Islet precursor cell (in vitro differentiated cells): ENCODE measurements around the gene KRTAP12-1.
"Not testable (repeated sequence)": the region's sequence is repeated elsewhere in the genome, so short reads cannot be mapped to it uniquely, and the experiment has no call there.

ENCODE experiments used
- DNase-seq: peaks from one replicate; pipeline ENCODE4 v3.0.0-alpha.2; 2018

KRTAP12-1 gene

DNA sequence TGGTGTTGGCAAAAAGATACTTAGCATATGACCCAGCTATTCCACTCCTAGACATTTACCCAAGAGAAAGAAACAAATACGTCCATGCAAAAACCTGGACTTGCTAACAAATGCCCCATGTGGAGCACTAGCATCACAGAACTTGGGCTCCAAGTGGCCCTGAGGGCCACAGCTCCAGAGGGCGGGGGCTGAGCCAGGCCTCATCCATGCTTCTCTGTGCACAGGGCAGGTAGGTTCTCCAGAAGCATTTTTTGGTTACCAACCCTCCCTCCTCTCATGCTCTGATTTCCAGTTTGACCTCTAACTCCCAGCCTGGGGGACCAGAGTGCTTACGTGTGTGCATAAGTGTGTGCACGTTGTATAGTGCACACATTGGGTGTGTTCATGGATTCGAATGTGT, 17.3 kb downstream of the KRTAP12-1 start:
- no peak for DNase-seq

- DNase-seq = not testable (repeated sequence)
Observed at GRCh38 chr21:44661567-44661966, 20.4 kb downstream of the KRTAP12-1 start.

DNA sequence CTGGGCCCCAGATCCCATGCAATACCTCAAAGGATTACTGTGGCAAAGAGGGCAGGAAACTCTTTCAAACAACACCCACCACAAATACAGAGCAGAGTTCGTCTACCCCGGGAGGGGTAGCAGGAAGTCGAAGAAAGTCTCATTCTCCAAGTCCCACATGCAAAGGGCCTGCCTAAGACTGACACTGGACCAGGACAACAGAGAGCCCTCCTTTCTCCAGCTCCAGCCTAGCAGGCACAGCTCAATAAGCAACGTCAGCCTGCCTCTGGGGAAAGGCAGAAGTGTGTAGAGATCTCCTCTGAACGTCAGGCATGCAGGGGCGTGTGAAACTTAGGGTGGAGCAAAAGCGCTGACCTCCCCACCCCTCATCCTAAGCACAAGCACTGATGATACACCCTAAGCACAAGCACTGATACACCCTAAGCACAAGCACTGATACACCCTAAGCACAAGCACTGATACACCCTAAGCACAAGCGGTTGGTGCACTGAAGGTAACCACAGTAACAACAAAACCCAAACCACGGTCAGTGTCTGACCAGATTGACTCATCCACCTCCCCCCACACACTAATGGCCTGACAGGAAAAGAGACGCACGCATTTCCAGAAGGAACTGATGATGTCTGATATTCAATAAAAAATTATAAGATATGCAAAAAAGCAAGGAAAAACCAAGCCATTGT, 22.9 kb downstream of the KRTAP12-1 start:
- no peak for DNase-seq

DNA sequence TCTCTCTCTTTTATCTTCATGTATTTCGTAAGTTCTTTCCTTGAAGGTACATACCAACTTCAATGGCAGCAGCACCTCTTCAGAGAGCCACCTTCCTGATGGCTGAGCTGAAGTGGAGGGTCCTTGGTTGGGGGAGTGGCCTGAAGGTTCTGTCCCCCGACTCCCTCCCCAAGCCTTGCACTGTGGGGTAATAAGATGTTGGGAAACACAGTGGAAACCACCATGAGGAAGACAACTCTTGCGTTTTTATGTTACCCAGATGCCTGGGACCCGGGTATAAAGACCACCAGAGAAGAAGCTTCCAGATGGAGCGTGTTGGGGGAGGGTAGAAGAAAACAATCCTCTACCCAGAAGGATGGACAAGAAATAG, 23.4 kb downstream of the KRTAP12-1 start:
- no peak for DNase-seq

- DNase-seq = no peak
Observed at GRCh38 chr21:44657635-44658540, 24.1 kb downstream of the KRTAP12-1 start, which contains the start of gene KRTAP12-3. TSS of gene KRTAP12-3 (plus strand) at chr21:44657932. CDS start at chr21:44657980, 48 bp downstream.

- DNase-seq = no peak
Observed at GRCh38 chr21:44656868-44657267, 25.1 kb downstream of the KRTAP12-1 start.

GRCh38 chr21:44654576-44655175, 27.3 kb downstream of the KRTAP12-1 start, which contains the start of gene KRTAP12-4:
TSS of gene KRTAP12-4 (minus strand) at chr21:44654659. CDS start at chr21:44654614, 45 bp downstream.
- DNase-seq = no peak

DNA sequence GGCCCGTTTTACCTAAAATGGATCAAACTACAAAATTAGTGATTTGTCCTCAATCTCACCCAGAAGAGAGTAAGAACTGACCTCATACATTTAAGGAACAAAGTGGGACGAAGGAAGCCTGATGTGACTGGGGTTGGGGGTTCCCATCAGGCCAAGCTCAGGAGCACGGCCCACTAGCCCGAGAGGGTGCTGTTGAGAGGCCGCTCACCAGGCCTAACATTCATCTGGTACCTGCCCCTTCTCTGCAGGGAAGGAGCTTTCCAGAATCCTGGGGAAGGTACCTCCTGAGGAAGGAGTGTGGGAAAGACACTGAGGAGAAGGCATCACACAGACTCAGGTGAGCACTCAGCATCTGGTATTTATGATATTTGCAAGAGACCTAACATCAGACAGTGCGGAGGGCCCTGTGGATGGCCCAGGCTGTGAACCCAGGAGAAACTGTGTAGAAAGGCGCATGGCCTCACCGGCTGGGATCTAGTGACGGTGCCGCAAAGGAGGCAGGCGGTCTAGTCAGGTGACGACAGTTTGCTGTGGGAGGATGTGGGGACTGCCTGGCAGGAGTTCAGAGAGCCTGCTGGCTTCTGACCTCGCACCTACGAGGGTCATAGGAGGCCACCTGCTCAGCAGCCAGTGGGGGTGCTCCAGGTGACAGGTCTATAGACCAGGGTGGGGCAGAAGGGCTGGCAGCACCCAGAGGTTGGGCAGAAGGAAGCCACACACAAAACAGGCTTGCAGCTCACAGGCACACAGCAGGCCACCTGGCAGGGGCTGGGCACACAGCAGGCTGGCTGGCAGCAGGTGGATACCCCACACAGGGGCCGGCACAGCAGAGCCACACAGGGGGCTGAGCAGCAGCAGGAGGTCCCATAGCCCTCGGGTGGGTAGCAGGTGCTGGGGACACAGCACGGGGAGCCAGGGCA, 28.0 kb downstream of the KRTAP12-1 start:
- no peak for DNase-seq

DNA sequence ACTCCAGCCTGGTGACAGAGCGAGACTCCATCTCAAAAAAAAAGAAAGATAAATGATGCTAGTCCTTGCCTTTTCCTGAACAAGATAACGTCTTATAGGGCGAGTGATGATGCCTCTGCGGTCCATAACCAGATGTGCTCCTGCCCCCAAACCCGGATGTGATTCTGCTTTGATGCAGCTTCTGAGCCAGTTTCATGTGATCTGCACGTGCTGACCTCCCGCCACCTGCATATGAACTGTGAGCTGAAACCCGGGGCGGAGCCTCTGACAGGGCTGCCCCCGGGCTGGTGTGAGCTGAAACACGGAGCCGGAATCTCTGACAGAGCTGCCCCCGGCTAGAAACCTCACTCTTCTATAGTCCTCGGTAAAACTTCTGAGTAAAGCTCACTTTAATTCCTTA, 28.8 kb downstream of the KRTAP12-1 start:
- no peak for DNase-seq

GRCh38 chr21:44650973-44651675, 30.8 kb downstream of the KRTAP12-1 start:
- DNase-seq = no peak

- DNase-seq = no peak
Observed at GRCh38 chr21:44650265-44650972, 31.5 kb downstream of the KRTAP12-1 start.

GRCh38 chr21:44649521-44650100, 32.4 kb downstream of the KRTAP12-1 start:
- DNase-seq = no peak

DNA sequence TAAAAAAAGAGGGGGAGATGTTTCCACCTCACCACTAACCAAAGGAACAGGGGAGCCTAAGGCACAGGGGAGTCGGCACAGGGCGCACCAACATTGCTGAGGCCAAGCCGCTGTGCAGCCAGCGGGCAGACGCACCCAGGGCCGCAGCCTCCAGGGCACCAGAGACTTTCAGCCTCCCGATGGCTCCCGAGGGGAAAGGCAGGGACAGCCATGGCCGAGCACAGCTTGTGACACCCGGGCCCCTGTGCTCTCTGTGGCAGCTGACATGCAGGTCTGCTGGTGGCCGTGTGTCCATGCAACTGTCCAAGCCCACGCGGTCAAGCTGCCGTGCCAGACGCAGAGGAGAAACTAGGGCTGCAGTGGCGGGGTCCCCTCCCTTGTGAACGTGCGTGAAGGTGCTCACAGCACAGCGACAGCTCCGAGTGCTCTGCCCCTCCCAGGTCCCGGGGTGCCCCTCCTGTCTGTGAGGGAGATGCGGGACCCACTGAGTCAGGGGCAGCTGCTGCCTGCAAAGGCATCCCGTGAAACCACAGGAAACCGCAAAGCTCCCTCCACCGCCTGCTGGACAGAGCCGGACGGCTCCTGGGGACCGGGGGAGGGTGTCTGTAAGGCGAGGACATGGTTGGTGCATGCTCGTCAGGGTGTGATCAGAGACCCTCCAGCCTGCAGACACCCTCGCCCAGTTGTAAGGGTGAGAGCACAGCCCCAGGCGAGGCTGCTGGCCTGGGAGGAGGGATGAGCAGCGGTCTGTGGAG, 33.2 kb downstream of the KRTAP12-1 start:
- DNase-seq = no peak

DNA sequence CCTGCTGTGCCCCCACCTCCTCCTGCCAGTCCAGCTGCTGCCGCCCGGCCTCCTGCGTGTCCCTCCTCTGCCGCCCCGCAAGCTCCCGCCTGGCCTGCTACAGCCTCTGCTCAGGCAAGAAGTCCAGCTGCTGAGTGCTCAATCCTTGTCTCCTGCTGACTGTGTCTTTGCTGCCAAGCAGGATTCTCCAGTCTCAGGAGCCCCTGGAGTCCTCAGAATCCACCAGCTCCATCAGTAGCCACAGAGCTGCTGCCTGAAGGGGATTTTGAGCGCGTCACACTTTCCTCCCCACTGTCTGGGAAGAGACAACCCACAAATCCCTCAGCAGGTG, 34.8 kb downstream of the KRTAP12-1 start:
- DNase-seq = no peak

- DNase-seq = not testable (repeated sequence)
Observed at GRCh38 chr21:44646366-44647221, 35.4 kb downstream of the KRTAP12-1 start, which contains the start of gene KRTAP10-11. TSS of gene KRTAP10-11 (plus strand) at chr21:44646414. CDS start at chr21:44646459, 45 bp downstream.

DNA sequence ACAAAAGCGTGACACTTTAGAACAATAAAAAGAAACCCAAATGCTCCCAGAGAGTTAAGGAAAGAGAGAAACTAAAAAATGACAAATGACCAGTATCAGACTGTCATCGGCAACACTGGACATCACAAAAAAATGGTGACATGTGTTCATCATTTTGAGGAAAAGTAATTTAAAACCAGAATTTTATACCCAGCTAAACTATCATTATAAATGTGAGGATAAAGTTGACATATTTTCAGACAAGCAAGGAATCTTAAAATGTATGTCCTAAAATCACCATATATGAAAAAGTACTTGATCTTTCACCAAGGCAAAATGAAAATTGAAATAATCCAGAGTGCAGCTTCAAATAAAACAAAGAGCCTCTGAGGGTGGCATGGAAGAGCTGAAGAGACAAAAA, 37.1 kb downstream of the KRTAP12-1 start:
- no peak for DNase-seq

DNA sequence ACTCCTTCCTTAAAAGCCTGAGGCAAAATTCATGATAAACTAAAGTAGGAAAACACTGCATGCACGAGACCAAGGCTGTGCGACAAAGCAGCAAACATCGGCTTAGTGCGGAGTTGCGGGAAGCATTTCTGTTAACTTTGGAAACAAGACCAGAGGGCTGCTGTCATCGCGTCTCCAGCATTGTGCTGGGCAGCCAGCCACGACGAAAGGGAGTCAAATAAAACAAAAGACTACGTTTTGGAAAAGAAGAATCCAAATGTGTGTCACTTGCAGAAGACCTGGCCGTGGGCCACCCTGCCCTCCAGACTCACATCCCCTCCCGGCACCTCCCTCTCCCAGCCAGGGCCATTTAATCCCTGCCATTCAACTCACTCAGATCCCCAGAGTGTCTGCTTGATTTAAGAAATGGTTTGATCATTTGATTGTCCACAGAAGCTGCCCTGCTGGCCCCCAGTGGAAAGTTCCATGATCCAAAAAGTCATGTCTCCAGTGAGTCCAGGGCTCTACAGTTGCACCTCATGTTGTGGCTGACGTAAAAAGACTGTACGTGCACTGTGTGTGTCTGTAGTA, 38.1 kb downstream of the KRTAP12-1 start:
- no peak for DNase-seq

GRCh38 chr21:44640761-44641160, 41.2 kb downstream of the KRTAP12-1 start:
- no peak for DNase-seq

- no peak for DNase-seq
Observed at GRCh38 chr21:44639331-44639655, 42.7 kb downstream of the KRTAP12-1 start.
